Small intestine (tissue), 7 donors: ENCODE data around the gene PHF21A. TPM values are rescaled to one million over a fixed set of nuclear protein-coding genes. Genes with fewer than 3 reads are reported as not detected.

ENCODE experiments used
- DNase-seq, 2 donors: peaks; one replicate each; pipeline versions ENCODE4 v3.0.0 to v3.0.0-alpha.2; 2013
- FAIRE-seq: peaks from 2 replicates; lab custom pipeline; 2012; peaks lifted over from hg19 to GRCh38; lab: Jason Lieb, UNC
- H3K27ac ChIP-seq, 3 donors: one replicate each; pipeline ENCODE4 v1.5.1; 2013; ENCODE audit warnings: low read length in 2 of 3, mild to moderate bottlenecking in 2 of 3, control low read depth in 1 of 3, inconsistent platforms in 1 of 3, low read depth in 1 of 3, moderate library complexity in 1 of 3
- H3K27me3 ChIP-seq, 3 donors: one replicate each; pipeline ENCODE4 v1.6.1; 2013; ENCODE audit warnings: low read length in 3 of 3, inconsistent platforms in 1 of 3; ENCODE audit not compliant: control insufficient read depth in 3 of 3, insufficient read depth in 3 of 3
- H3K36me3 ChIP-seq, 3 donors: one replicate each; pipeline ENCODE4 v1.6.1; 2013; ENCODE audit warnings: low read length in 3 of 3, inconsistent platforms in 1 of 3, low read depth in 1 of 3, mild to moderate bottlenecking in 1 of 3, moderate library complexity in 1 of 3; ENCODE audit not compliant: control insufficient read depth in 3 of 3, insufficient read depth in 2 of 3
- H3K4me1 ChIP-seq, 3 donors: one replicate each; pipeline ENCODE4 v1.6.1; 2013; ENCODE audit warnings: low read length in 2 of 3, inconsistent platforms in 1 of 3, low read depth in 1 of 3, mild to moderate bottlenecking in 1 of 3, moderate library complexity in 1 of 3; ENCODE audit not compliant: control insufficient read depth in 3 of 3, insufficient read depth in 2 of 3
- H3K4me3 ChIP-seq, 3 donors: one replicate each; pipeline ENCODE4 v1.5.1; 2013; ENCODE audit warnings: low read length in 3 of 3, control low read depth in 1 of 3, inconsistent platforms in 1 of 3, low read depth in 1 of 3, mild to moderate bottlenecking in 1 of 3, moderate library complexity in 1 of 3
- H3K9me3 ChIP-seq, 2 donors: one replicate each; pipeline ENCODE4 v1.6.1; 2013; ENCODE audit warnings: low read depth in 1 of 2, low read length in 1 of 2; ENCODE audit not compliant: control insufficient read depth in 2 of 2, insufficient read depth in 1 of 2
- WGBS, 3 donors: extraction: QIAGEN DNeasy Blood & Tissue Kit; methylation state at CpG; one replicate each; pipeline ENCODE4 v1.1.7; 2013; 5-methylcytosine and 5-hydroxymethylcytosine counted together
- polyA plus RNA-seq, 4 donors: library from polyadenylated mRNA; stranded (reverse) in 3 of 4; unstranded in 1 of 4; fragments of 200-250 nt in 3 of 4; fragments of 120-200 nt in 1 of 4; gene quantifications; one replicate each; pipeline versions ENCODE4 v1.2.1 to v1.2.3, GENCODE V29; 2013
- donor health status: healthy with polysubstance abuse.
- donor health status: control.
- donor health status: control.
- donor health status: Bipolar disorder and iron deficiency.
- donor health status: healthy.

PHF21A gene
- polyA plus RNA-seq, 4 donors = 4.9 to 22.6 (median 7.7) TPM

DNA sequence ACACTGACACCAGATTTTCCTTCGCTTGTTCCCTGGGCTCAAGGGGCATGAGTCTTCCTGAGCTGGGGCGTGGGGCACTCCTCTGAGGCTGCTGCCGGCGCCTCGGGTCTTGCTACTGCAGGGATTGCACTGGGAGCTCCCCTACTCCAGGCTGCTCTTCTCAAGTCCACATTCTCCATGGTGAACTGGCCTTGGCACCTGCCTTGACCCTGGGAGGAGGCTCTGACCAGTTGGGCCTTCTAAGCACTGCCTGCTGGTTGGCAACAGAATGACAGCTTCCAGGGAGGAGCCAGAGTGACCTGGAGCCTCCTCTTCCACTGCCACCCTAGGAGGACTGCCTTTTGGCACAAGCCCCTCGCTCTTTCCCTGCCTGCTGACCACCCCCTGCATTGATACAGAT, 223.7 kb downstream of the PHF21A start:
- 78 to 86% (median 85%) methylated on average over 6 of the region's 6 CpGs for WGBS, 3 donors
- no peak overlapping the region for H3K4me3 ChIP-seq
- no peak for DNase-seq
- no peaks in the 10 kb centered on the region for H3K36me3 ChIP-seq
- peaks cover 0 to 57% (median 5%) of the 10 kb centered on the region in 3 donors for H3K27me3 ChIP-seq
- no peaks in the 10 kb centered on the region for H3K9me3 ChIP-seq
- no peak overlapping the region for H3K27ac ChIP-seq
- no peak for FAIRE-seq
- H3K4me1 ChIP-seq = peaks cover 0 to 10% (median 0%) of the 10 kb centered on the region in 3 donors

DNA sequence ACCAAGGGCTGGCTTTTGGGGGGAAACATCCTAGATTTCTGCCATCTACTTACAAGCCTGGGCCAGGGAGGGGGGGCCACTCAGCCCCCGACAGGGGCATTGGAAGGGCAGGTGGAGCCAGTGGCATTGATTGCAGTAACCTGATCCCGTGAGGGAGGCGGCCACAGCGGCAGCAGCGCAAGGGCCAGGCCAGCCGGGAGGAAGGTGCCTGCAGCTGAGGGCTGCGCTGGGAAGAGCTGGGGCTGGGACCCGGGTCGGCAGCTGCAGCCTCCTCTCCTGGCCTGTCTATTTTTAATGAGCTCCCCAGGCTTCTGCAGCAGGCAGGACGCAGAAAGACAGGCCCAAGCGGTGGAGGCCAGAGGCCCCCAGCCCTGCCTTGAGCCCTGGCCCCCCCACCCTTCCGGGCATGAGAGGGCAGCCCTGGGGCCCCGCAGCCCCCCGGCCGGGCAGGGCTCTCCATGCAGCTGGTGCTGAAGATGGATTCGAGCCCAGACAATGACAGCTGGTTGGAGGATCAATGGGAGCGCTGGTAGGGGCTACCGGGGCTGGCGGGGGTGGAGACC, 224.8 kb downstream of the PHF21A start:
- Histone ChIP-seq H3K27ac (no peak overlapping the region), H3K9me3 (no peaks in the 10 kb centered on the region), H3K4me1 (peaks cover 0 to 10% (median 0%) of the 10 kb centered on the region in 3 donors), H3K4me3 (no peak overlapping the region), H3K36me3 (no peaks in the 10 kb centered on the region), H3K27me3 (peaks cover 0 to 54% (median 5%) of the 10 kb centered on the region in 3 donors)
- FAIRE-seq (no peak), DNase-seq (no peak)
- 18 to 36% (median 33%) methylated on average over 19 of the region's 19 CpGs for WGBS, 3 donors

DNA sequence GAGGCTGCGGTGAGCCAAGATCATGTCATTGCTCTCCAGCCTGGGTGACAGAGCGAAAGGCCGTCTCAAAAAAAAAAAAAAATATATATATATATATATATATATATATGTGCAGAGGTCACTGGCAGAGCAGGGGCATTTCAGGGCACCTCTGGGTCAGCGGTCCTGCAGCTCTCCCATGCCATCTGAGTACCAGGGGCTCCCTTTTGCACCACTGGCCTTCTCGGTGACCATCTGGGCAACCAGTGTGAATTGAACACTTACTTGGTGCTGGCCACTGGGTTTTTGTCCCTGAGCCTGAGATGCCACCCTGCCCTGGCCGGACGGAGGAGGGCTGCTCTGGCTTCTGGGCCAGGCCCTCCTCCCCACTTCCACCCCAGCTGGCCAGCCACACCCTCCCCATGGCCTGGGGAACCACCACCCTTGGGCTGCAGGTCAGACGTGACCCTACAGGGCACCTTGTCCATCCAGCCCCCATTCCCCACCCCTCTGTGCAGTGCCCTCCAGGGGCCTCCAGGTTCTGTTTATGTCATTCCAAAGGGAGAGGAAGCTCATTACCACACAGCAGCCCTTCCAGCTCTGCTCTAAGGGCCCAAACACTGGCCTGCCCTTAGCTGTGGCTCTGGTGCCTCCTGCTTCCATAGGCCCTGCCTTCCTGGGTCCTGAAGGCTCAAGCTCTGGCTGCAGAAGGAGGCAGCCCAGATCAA, 225.5 kb downstream of the PHF21A start:
- Histone ChIP-seq H3K27ac (no peak overlapping the region), H3K9me3 (no peaks in the 10 kb centered on the region), H3K27me3 (peaks cover 0 to 50% (median 5%) of the 10 kb centered on the region in 3 donors), H3K36me3 (no peaks in the 10 kb centered on the region), H3K4me1 (peaks cover 0 to 10% (median 0%) of the 10 kb centered on the region in 3 donors), H3K4me3 (no peak overlapping the region)
- WGBS, 3 donors = 84 to 91% (median 89%) methylated on average over 7 to 8 of the region's 8 CpGs
- DNase-seq (no peak), FAIRE-seq (no peak)

DNA sequence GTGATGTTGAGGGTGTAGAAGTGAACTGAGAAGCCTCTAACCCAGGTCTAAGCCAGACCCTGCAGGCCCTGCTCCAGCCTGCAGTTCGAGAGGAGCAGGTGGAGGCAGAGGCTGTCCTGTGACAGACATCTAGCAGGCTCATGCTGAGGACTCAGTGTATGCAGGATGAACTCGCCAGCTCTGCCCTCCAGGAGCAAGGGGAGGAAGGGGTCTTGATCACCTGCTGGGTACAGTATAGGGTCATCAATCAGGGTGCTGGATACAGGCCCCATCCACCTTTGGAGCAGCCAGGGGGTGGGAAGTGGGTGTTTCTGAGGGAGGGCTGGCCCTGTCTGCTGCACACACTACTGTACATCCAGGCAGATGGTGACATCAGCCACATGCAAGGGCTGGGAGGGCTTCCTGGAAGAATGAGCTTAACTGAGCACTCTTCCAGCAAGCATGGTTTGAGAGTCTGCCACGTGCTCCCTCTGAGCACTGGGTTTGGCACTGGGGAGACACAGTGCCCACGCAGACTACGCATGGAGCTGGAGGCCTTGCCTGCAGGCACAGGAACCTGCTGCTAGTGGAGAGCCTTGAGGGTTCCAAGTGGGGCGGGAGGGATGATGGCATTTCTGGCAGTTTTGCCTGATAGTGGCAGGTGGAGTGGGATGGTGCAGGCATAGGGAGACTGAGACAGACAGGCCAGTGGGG, 226.6 kb downstream of the PHF21A start:
- H3K27ac ChIP-seq = no peak overlapping the region
- FAIRE-seq (no peak), DNase-seq (no peak)
- H3K4me3 ChIP-seq = no peak overlapping the region
- peaks cover 0 to 6% (median 0%) of the 10 kb centered on the region in 3 donors for H3K4me1 ChIP-seq
- H3K27me3 ChIP-seq = peaks cover 0 to 44% (median 5%) of the 10 kb centered on the region in 3 donors
- H3K9me3 ChIP-seq = no peaks in the 10 kb centered on the region
- no peaks in the 10 kb centered on the region for H3K36me3 ChIP-seq
- 84 to 91% (median 88%) methylated on average over 6 of the region's 6 CpGs for WGBS, 3 donors

DNA sequence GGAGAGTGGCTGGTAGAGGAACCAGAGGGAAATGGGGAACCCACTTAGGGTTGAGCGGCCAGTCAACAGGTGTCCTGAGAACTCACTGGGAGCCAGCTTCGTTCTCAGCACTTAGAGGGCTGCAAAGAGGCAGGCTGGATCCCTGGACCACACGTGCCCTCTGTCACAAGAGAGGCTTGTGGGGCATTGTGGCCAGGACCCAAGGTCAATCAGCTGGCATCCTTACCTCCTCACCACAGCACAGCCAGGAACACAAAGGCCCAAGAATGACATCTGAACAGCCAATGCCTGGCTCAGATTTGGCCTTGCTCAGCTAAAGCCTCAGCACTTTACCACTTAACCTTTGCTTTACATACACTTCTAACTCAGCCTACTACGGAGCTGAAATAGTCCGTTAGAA, 228.4 kb downstream of the PHF21A start:
- Histone ChIP-seq H3K27me3 (peaks cover 0 to 30% (median 0%) of the 10 kb centered on the region in 3 donors), H3K36me3 (no peaks in the 10 kb centered on the region), H3K4me1 (no peaks in the 10 kb centered on the region), H3K27ac (no peak overlapping the region), H3K4me3 (no peak overlapping the region), H3K9me3 (no peaks in the 10 kb centered on the region)
- FAIRE-seq (no peak), DNase-seq (no peak)
- WGBS, 3 donors = 80 to 86% (median 86%) methylated on average over 5 of the region's 5 CpGs

DNA sequence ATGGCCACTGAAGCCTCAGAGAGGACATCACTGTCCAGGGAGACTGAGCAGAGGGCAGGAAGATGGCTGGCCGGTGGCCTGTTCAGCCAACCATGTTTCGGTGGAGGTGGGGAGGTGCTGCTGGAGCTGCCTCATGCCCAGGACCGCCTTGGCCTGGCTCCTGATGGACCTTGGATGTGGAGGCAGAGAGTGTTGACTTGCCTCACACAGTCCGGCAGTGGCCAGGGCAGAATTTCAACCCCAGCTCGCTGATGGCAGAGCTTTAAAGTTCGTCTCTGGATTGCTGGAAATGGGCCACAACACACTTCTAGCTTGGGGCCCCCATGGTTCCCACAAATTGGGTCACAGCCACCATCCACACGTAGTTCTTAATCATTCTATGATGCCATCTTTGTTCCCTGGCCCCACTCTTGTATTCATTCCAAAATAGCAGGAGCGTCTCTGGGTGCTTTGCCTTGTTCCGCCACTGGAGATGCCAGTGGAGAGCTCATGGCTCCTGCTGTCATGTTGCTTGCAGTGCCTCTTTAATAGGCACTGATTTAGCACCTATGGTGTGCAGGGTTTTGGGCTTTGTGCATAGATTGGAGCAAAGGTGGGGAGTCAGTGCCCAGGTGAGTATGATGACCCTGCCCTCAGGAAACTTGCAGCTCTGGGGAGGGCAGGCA, 230.2 kb downstream of the PHF21A start:
- whole genome bisulfite sequencing, 3 donors = 78 to 82% (median 78%) methylated on average over 9 of the region's 9 CpGs
- no peak for DNase-seq
- Histone ChIP-seq H3K36me3 (no peaks in the 10 kb centered on the region), H3K27ac (no peak overlapping the region), H3K4me3 (no peak overlapping the region), H3K9me3 (no peaks in the 10 kb centered on the region), H3K4me1 (peaks cover 0 to under 1% (median 0%) of the 10 kb centered on the region in 3 donors), H3K27me3 (peaks cover 0 to 24% (median 0%) of the 10 kb centered on the region in 3 donors)
- FAIRE-seq = no peak

DNA sequence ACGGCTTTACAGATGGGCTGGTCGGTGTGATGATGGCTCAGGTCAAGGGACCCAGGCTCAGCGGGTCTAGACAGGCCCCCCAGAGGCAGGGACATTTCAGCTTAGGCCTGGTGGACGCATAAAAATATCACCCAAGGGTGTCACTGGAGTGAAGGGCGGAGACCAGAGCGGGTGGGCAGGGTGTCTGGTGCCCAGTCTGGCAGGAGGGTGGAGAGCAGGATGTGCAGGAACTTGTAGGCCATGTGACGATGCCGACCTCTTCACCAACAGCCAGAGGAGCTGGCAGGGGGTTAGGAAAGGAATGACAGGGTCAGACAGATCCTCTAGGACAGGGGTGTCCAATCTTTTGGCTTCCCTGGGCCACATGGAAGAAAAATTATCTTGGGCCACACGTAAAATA, 231.3 kb downstream of the PHF21A start:
- H3K27me3 ChIP-seq = peaks cover 0 to 24% (median 0%) of the 10 kb centered on the region in 3 donors
- peaks cover 0 to 4% (median 0%) of the 10 kb centered on the region in 3 donors for H3K4me1 ChIP-seq
- no peaks in the 10 kb centered on the region for H3K9me3 ChIP-seq
- 88 to 95% (median 90%) methylated on average over 9 of the region's 9 CpGs for WGBS, 3 donors
- H3K4me3 ChIP-seq = no peak overlapping the region
- no peak for FAIRE-seq
- no peak for DNase-seq
- no peak overlapping the region for H3K27ac ChIP-seq
- H3K36me3 ChIP-seq = no peaks in the 10 kb centered on the region

DNA sequence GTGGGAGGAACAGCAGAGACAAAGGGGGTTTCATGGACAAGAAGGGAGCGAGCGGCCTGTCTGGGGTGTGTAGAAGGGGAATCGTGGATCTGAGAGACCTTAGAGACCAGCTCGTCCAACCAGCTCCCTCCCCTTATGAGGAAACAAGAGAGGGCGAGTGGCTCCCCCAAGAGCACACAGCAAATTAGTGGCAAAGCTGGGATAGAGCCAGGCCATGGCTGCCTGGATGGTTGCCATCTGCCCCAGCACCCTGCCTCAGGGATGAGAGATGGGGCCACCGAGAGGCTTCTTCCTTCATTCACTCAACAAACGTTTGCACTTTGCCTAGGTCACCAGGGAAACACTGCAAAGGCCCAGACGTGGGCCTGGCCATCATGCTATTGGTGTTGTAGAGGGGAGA, 231.7 kb downstream of the PHF21A start:
- no peak for DNase-seq
- Histone ChIP-seq H3K9me3 (no peaks in the 10 kb centered on the region), H3K27me3 (peaks cover 0 to 24% (median 0%) of the 10 kb centered on the region in 3 donors), H3K4me1 (peaks cover 0 to 4% (median 0%) of the 10 kb centered on the region in 3 donors), H3K4me3 (no peak overlapping the region), H3K27ac (no peak overlapping the region), H3K36me3 (no peaks in the 10 kb centered on the region)
- 83 to 85% (median 85%) methylated on average over 8 of the region's 8 CpGs for WGBS, 3 donors
- no peak for FAIRE-seq
